Sigmoid colon (tissue), 4 donors: ENCODE results near the gene OR10A6.

Experiments
- EP300 ChIP-seq, 4 donors: sonication (generic); formaldehyde crosslinking; IDR thresholded peaks; one replicate each; pipeline ENCODE4 v1.6.1; 2017; ENCODE audit warnings: antibody characterized with exemption in 4 of 4
- POLR2A ChIP-seq, 2 donors: fragments of 450-650 bp; IDR thresholded peaks; one replicate each; pipeline ENCODE4 v1.6.1; 2016; ENCODE audit warnings: antibody characterized with exemption in 2 of 2, mild to moderate bottlenecking in 2 of 2, moderate library complexity in 2 of 2
- TF ChIP-seq, protein P1 (sequence below), 4 experiments: fragments of 450-650 bp in 3 of 4; fragments of 200-600 bp in 1 of 4; IDR thresholded peaks; one replicate each; pipeline ENCODE4 v1.5.1; 2016 to 2019; ENCODE audit warnings: antibody characterized with exemption in 4 of 4, mild to moderate bottlenecking in 3 of 4, moderate library complexity in 2 of 4

DNA sequence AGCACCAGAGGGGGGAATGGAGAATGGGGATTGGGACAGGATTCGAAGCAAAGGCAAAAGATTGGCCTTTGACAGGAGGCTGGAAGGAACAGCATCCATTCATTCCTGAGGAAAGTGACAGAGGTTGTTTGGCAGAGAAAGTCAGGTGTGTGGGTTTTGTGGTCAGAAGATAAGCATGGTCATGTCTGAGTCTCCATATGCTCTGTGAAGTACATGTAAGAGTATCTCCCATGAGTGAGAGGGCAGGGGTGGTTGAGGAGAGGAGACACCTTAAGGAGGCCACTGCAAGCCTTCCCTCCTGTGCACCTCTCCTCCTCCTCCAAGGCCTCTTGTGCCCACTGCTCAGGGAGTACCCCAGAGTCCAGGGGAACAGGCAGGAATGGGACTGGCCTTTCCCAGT, 36.0 kb upstream of the OR10A6 start:
- TF ChIP-seq, protein P1, sequence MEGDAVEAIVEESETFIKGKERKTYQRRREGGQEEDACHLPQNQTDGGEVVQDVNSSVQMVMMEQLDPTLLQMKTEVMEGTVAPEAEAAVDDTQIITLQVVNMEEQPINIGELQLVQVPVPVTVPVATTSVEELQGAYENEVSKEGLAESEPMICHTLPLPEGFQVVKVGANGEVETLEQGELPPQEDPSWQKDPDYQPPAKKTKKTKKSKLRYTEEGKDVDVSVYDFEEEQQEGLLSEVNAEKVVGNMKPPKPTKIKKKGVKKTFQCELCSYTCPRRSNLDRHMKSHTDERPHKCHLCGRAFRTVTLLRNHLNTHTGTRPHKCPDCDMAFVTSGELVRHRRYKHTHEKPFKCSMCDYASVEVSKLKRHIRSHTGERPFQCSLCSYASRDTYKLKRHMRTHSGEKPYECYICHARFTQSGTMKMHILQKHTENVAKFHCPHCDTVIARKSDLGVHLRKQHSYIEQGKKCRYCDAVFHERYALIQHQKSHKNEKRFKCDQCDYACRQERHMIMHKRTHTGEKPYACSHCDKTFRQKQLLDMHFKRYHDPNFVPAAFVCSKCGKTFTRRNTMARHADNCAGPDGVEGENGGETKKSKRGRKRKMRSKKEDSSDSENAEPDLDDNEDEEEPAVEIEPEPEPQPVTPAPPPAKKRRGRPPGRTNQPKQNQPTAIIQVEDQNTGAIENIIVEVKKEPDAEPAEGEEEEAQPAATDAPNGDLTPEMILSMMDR (IDR thresholded peaks at IDR 0.05), result no peak
- TF ChIP-seq EP300 (IDR thresholded peaks at IDR 0.05) (no peak), POLR2A (IDR thresholded peaks at IDR 0.05) (no peak)
